ENCODE results near the gene ZNF823.
A peak's percentile ranks its signal among the peaks of the same experiment; 100 is the strongest.
"Not testable (repeated sequence)": the region's sequence is repeated elsewhere in the genome, so short reads cannot be mapped to it uniquely, and the experiment has no call there.

The ZNF823 gene

DNA sequence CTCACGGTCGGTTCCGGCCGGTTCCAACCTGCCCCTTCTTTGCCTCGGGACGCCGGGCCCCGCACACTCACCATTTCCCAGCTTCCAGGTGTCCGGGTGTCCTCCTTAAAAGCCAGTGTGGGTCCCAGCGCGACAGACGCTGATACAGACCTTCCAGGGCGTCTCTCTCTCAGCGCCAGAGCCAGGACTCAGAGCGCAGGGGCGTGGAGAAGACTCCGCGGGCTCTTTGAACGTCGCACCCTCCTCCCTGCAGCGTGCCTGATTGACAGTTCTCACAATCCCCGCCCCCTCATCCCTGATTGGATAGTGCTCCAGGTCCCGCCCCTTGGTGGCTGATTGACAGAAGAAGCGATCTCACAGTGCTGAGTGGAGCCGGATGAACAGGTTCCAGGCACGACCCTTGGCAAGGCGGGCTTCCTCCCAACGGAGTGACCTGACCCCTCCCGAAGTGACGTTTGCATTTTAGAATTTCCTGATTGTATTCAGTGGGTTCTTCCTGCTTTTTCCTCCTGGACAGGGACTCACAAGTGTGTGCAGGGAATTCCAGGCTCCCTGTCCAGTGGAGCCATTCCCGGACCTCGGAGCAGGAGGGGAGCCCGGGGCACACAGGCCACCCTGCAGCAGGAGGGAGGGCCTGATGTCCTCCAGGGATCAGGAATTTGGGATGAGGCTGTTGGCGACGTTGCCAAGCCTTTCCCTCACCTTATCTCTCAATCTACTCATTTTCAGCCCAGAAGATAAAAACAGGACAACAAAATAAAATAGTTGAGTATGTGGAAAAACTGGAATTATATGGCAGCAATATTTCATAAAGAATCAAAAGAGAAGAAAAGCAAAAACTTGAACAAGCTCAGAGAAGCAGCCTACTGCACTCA, at the start of gene ZNF823:
Gene ZNF823 (minus strand): TSS at position 201 of the 875 bp plus-strand sequence. CDS start 127 bp downstream, at position 74.
- peak; percentile 97 for DNase-seq

DNA sequence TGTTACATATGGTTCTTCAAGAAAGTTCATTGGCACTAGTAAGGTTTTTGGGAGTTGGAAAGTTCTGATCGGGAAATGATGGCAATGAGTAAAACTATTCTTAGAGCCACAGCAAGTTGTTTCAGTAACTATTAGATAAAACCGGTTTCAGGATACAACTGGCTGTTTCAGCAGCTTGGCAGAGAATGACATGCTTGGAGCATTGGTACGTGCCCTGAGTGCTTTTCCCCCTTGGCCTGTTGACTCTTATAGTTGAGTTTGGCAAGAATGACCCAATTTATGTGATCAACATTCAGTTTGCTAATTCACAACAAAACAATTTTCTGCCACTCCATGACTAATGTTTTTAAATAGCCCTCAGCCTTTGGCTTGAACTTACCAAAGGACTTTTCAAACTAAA, 48.8 kb upstream of the ZNF823 start:
- no peak for DNase-seq

DNA sequence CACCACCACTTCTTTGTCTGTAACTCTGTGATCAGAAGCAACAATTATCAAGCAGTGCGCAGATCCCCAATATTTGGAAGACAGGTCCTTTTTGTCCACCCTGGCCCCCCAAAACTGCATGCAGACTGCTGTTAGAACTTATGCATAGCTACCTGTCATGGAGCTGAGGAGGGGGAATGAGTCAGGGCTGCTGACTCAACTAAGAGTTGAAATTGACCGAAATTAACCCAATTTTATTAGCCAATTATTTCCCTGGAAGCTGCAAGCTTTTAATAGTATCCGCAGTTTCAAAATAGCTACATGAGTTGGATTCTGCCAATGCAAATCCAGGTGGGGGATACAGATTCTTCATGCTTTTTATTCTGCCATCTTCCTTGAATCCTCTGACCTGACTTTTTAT, 45.6 kb upstream of the ZNF823 start:
- no peak for DNase-seq

DNA sequence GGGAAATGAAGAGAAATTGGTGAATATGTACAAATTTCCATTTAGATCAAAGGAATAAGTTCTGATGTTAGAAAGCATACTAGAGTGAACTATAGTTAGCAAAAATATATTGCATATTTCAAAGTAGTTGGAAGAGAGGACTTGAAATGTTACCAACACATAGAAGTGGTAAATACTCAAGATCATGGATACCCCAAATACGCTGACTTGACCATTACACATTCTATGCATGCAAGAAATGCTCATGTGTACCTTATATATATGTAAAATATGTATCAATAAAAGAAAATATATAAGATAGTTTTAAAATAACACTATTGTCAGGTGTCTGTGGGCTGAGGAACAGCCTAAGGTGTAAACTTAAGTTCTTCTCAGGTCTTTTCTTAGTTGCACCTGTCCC, 45.0 kb upstream of the ZNF823 start:
- DNase-seq = no peak

DNA sequence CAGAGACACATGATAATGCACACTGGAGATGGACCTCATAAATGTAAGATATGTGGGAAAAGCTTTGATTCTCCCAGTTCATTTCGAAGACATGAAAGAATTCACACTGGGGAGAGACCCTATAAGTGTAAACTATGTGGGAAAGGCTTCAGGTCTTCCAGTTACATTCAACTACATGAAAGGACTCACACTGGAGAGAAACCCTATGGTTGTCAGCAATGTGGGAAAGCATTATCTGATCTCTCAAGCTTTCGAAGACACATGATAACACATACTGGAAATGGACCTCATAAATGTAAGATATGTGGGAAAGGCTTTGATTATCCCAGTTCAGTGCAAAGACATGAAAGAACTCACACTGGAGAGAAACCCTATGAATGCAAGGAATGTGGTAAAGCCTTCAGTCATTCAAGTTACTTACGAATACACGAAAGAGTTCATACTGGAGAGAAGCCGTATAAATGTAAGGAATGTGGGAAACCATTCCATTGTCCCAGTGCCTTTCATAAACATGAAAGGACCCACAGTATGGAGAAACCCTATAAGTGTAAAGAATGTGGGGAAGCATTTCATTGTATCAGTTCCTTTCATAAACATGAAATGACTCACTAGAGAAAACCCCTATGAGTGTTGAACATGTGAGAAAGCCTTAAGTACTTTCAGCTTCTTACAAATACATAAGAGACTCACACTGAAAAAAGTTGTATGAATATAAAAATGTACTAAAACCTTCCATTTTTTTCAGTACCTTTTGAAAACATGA, 42.7 kb upstream of the ZNF823 start:
- no peak for DNase-seq

DNA sequence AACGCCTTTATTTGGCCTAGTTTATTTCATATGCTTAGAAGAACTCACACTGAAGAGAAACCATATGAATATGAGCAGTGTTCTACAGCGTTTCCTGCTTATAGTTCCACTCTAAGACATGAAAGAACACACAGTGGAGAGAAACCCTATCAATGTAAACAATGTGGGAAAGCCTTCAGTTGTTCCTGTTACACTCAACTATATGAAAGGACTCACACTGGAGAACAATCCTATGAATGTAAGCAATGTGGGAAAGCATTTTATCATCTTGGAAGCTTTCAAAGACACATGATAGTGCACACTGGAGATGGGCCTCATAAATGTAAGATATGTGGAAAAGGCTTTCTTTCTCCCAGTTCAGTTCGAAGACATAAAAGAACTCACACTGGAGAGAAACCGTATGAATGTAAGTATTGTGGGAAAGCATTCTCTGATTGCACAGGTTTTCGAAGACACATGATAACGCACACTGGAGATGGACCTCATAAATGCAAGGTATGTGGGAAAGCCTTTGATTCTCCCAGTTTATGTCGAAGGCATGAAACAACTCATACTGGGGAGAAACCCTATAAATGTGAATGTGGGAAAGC, 41.8 kb upstream of the ZNF823 start:
- DNase-seq = no peak

DNA sequence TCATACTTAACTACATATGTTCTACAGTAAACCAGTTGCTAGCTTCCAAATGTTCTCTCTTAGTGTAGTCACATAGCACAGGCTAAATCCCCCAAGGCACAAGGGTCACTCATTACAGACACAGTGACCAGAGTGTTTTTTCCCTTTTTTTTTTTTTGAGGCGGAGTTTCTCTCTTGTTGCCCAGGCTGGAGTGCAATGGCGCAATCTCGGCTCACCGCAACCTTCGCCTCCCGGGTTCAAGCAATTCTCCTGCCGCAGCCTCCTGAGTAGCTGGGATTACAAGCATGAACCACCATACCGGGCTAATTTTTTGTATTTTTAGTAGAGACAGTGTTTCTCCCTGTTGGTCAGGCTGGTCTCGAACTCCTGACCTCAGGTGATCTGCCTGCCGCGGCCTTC, 37.9 kb upstream of the ZNF823 start:
- not testable (repeated sequence) for DNase-seq

DNA sequence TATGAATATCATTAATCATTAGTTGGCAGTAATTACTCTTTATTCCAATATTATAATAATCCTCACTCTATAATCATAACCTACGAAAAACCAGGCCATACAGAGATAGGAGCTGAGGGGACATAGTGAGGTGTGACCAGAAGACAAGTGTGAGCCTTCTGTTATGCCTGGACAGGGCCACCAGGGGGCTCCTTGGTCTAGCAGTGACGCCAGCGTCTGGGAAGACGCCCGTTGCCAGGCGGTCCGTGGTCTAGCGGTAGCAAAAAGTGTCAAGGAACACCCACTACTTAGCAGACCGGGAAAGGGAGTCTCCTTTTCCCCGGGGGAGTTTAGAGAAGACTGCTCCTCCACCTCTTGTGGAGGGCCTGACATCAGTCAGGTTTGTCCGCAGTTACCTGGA, 32.8 kb upstream of the ZNF823 start:
- not testable (repeated sequence) for DNase-seq

DNA sequence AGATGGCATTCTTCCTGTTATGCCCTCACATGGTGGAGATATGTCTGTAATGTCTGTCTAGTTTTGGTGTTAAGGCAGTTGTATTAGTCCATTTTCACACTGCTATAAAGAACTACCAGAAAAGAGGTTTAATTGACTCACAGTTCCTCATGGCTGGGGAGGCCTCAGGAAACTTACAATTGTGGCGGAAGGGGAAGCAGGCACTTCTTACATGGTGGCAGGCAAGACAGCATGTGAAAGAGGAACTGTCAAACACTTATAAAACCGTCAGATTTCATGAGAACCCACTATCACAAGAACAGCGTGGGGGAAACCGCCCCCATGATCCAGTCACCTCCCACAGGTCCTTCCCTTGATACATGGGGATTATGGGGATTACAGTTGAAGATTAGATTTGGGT, 31.2 kb upstream of the ZNF823 start:
- no peak for DNase-seq

DNA sequence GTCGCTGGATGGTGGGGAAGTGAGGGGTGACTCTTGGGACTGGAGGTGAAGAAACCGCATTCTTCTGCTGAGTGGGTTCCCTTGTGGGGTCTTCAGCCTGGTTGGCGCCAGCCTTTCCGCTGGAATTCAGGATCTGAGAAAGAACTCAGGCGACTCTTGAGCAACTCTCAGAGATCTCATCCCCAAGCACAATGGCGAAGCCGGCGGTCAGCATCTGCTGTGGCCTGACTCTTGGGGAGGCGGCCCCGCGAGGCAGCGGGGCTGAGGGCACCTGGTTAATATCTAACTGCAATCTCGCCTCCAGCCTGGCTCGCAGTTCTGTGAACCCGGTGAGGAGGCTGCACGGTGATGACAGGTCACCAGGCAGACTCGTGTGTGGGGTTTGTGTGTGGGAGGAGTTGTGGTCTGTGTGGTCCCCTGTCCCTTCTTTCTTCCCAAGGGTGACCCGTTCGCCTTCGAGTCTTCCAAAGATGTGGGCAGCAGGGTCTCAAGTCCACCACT, 28.9 kb upstream of the ZNF823 start:
- DNase-seq = no peak

DNA sequence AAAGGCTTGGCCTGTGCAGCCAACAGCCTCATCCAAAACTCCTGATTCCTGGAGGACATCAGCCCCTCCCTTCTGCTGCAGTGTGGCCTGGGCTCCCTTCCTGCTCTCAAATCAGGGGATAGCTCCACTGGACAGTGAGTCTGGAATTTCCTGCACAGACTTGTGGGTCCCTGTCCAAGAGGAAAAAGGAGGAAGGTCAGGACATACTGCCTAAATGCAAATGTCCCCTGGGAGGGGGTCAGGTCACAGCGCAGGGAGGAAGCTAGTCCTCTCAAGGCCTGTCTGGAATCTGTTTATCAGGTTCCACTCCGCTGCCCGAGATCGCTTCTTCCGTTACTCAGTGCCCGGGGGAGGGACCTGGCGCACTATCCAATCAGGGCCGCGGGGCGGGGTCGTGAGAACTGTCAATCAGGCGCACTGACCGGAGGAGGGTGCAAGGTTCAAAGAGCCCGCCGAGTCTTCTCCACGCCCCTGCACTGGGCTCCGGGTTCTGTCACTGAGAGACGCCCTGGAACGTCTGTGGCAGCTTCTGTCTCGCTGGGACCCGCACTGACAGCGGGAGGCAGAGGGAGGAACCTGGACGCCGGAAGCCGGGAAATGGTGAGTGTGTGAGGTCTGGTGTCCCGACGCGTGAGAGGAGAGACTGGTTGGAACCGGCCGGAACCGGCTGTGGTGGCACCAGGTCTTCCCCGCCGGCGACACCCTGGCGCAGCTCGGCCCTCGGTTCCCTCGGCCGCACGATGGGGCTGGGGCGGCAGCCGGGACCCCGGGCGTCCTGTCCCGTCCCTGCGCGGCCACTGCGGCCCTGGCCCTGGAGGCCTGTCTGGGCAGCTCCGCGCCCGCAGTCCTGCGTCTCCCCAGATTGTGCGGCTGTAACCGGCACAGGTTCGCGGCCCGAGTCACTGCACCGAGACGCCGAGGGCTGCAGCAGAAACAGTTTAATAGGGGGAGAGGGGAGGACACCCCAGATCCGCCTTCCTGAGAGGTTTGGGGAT, 28.1 kb upstream of the ZNF823 start, which contains the start of gene ZNF441:
Gene ZNF441 (plus strand): TSS at position 404 of the 995 bp plus-strand sequence. CDS start 194 bp downstream, at position 598.
- peak; percentile 89 for DNase-seq

DNA sequence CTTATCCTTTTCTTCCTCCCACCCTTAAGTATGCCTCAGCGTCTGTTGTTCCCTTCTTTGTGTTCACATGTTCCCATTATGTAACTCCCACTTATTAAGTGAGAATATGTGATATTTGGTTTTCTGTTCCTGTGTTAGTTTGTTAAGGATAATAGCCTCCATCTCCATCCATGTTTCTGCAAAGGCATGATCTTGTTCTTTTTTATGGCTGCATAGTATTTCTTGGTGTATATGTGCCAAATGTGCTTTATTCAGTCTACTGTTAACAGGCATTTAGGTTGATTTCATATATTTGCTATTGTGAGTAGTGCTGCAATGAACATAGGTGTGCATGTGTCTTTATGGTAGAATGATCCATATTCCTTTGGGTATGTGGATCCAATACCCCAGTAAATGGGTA, 24.9 kb upstream of the ZNF823 start:
- no peak for DNase-seq

DNA sequence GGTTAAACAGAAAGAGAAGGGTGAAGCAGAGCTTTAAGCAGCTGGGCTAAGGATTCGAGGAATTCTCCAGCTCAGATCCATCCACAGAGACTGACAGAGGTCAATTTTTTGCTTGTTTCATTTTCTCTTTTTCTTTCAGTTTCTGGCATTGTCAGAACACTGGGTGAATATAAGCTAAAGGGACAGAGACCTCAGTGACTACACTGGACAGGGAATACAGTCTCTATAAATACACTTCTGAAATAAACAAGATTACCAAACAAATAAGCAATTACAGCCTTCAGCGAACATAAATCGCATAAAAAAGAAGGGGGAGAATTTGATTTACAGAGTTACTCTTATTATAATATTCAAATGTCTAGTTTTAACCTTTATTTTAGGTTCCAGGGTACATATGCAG, 24.4 kb upstream of the ZNF823 start:
- no peak for DNase-seq

DNA sequence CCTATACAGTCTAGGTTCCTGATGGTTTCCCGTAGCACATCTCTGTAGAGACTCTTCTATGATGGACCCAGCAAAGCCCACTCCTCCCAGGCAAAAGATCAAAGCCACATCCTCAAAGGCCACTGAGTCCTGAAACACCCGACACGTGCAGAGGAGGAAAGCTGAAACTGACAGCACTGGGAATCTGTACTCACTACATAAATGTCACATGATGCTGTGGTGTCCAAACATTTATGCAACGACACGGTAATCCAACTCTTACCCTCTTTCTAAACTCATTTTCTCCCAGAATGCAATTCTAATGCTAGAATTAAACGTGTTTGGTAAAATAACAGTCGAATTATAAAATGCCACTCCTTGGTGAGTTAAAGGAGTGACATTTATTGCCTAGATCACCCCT, 21.1 kb upstream of the ZNF823 start:
- no peak for DNase-seq

DNA sequence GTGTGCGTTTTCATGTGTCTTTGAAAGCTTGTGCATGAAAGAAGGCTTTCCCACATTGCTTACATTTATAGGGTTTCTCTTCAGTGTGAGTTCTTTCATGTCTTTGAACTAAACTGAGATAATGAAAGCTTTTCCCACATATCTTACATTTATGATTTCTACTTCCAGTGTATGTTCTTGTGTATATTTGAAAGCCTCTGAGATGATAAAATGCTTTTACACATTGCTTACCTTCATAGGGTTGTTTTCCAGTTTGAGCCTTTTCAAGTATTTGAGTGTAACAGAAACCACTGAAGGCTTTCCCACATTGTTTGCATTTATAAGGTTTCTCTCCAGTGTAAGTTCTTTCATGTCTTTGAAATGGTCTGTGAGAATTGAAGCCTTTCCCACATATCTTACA, 18.2 kb upstream of the ZNF823 start:
- no peak for DNase-seq

DNA sequence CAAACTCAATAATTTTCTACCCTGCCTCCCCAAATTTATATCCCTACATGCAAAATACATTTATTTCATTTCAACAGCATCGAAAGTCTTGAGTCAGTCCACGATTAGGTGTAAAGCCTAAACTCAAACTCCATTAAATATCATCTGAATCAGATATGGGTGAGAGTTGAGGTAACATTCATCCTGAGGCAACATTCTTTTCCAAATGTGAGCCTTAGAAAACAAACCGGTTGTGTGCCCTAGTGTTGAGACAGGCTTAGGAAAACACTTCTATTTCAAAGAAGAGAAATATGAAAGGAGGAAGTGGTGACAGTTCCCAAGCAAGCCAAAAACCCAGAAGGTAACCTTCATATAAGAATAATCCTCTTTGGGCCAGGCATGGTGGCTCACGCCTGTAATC, 15.9 kb upstream of the ZNF823 start:
- no peak for DNase-seq

DNA sequence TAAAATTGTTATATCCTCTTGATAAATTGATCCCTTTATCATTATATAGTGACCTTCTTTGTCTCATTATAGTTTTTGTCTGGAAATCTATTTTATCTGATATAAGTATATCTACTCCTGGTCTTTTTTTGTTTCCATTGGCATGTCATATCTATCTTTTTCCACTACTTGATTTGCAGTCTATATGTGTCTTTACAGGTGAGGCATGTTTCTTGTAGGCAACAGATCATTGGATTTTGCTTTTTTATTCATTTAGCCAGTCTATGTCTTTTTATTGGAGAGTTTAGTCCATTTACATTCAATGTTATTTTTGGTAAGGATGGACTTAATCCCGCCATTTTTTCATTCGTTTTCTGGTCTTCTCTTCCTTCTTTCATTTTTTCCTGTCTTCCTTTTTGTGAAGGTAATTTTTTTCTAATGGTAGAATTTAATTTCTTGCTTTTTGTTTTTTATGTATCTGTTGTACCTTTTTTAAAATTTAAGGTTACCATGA, 13.5 kb upstream of the ZNF823 start:
- DNase-seq = no peak

DNA sequence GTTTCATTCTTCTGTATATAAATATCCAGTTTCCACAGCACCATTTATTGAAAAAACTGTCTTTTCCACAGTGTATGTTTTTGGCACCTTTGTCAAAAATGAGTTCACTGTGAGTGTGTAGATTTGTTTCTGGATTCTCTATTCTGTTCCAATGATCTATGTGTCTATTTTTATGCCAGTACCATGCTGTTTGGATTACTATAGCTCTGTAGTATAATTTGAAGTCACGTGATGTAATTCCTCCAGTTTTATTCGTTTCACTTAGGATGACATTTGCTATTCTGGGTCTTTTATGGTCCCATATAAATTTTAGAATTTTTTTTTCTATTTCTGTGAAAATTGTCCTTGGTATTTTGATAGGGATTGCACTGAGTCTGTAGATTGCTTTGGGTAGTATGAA, 11.0 kb upstream of the ZNF823 start:
- no peak for DNase-seq

DNA sequence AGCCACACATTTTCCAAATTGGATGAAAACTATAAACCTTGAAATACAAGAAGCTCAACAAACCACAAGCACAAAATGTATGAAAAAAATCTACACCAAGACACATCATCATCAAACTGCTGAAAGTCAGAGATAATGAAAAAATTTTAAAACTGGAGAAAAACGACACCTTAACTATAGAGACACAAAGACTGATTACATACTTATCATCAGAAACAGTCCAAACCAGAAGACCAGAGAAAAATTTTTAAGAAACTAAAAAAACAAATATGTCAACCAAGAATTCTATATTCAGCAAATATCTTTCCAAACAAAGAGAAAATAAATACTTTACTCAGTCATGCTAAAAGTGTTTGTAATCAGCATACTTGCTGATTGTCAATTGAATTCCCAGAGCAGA, 8.5 kb upstream of the ZNF823 start:
- no peak for DNase-seq

DNA sequence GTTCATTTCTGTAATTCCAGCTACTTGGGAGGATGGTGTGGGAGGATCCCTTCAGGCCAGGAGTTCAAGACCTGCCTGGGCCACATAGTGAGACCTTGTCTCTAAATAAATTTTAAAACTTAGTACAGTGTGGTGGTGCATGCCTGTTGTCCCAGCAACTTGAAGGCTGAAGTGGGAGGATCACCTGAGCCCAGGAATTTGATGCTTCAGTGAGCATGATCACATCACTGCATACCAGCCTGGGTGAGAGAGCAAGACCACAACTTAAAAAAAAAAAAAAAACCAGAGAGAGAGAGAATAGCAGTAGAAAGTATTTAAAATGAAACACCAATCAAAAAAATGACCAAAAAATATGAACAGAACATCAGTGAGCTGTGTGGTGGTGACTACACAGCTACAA, 7.1 kb upstream of the ZNF823 start:
- no peak for DNase-seq

DNA sequence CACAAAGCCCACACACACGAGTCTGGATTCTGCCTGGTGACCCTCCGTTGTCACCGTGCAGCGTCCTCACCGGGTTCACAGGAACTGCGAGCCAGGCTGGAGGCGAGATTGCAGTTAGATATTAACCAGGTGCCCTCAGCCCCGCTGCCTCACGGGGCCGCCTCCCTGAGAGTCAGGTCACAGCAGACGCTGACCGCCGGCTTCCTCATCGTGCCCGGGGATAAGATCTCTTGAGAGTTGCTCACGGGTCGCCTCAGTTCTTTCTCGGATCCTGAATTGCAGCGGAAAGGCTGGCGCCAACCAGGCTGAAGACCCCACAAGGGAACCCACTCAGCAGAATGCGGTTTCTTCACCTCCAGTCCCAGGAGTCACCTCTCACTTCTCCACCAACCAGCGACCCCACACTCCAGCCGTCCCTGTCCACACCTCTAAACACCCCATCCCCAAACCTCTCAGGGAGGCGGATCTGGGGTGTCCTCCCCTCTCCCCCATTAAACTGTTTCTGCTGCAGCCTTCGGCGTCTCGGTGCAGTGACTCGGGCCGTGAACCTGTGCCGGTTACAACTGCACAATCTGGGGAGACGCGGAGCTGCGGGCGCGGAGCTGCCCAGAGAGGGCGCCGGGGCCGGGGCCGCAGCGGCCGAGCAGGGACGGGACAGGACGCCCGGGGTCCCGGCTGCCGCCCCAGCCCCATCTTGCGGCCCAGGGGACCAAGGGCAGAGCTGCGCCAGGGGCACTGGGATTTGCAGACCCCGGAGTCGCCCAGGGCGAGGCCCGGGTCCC, 591 bp downstream of the ZNF823 start:
- no peak for DNase-seq
